NCI-H345 treated with DMSO at 0.1 percent for 48 hours (cell line): ENCODE measurements around the gene SGMS1.
"Not testable (repeated sequence)": the region's sequence is repeated elsewhere in the genome, so short reads cannot be mapped to it uniquely, and the experiment has no call there.

ENCODE experiments used
- DNase-seq: peaks from one replicate; lab custom pipeline; 2025; ENCODE audit not compliant: unreplicated experiment; lab: John Stamatoyannopoulos, UW

Gene SGMS1

DNA sequence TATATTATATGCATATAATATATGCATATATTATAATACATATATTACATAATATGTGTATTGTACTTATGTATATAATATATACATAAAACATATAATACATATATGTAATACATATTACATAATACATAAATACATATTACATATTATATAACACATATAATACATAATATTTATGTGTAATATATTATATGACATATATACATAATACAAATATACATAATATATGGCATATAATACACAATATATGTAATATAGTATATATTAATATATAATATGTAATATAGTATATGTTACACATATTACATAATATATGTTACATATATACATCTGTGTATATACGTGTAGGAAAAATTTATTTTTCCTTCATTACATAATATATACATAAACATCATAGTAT is 63.4 kb downstream of the SGMS1 start:
- no peak for DNase-seq

DNA sequence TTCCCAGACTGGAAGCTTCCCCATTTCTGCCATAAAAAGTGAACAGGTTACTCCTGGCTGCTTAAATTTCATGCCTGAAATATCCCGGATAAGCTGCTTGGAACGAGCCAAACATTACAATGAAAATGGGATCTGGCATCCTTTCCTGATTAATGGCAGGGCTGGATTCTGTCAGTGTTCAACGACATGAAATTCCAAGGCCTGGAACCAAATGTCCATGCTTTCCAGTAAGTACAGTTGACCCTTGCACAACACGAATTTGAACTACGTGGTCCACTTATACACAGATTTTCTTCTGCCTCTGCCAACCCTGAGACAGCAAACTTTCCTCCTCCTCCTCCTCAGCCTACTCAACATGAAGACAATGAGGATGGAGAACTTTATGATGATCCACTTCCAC is 65.4 kb downstream of the SGMS1 start:
- DNase-seq, result no peak

DNA sequence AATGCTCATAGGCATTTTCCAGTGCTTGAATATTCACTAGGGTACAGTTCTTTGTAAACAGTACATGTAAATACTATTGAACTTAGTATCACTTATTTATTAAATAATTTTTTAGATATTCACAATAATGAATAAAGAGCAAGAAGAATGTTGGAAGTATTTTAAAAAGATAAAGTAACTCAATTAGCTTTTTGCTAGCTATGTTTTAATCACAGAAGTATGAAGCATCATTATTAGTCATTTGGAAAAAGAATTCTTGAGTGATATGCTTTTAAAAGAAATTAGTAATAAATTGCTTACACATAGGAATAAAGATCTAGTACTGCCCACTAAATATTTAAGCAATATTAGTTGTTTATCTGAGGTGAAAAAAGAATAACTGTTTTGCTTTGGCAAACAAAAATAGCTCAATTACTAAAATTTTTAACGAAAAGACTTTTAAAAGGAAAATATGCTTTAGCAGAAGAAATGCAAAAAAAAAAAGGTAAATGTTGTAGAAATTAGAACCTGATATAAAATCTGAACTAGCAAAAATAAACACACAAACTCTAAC is 66.5 kb downstream of the SGMS1 start:
- no peak for DNase-seq

DNA sequence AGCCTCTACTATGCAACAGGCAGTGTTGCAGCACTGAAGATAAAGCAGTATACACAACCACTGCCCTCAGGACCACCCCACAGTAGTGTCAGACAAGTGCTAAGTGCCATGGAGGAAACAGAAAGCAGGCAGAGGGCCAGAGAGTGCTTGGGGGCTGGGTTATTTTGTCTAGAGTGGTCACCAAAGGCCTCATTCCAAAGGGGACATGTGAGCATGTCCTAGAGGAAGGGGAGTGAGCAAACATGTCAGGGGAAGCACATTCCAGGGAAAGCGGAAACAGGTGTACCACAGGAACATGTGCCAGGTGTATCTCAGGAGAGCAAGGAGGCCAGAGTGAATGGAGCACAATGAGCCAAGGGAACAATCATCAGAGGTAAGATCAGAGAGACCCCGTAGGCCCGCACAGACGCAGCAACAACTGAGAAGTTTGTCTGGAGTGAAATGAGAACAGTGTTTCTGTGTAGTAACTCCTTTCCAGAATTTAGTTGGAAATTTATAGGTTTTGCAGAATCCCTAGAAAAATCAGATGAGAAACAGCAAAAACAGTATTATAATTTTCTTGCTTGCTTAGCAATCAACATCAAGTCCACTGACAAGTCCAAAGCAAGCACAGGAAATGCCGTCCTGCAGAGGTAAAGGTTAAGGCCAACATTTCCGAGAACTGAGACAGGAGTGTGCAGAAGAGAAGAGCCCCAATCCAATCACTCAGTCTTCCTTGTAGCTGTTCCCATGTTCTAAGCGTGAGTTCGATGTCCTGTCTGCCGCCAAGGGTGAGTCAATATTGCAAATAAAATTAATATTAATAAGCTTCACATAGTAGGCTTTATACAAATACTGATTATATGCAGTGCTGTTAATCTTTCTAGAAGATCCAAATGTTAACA is 67.3 kb downstream of the SGMS1 start:
- no peak for DNase-seq

DNA sequence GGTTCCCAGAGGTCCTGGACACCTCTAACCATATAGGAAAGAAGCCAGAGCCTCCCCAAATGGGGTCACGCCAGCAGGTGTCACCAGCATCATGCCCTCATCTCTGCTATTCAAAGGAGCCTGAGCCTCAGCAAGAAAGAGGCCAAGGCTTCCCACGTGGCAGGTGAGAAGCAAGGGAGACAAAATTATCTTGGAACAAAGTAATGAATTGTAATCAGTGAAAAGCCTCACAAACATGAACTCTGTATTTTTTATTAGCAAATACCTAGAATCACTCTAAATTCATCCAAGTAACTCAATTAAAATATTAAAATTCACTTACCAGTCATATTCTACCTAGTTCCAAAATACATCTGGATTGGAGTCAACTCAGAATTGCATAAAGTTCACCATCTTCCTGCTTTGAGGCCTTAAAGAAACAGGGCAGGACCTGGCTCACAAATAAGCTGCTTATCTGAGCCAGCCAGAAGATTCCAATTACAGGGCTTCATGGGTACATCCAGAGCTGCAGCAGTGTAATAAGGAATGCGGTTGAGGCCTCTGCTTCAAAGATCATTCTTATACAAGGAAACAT is 68.7 kb downstream of the SGMS1 start:
- no peak for DNase-seq

DNA sequence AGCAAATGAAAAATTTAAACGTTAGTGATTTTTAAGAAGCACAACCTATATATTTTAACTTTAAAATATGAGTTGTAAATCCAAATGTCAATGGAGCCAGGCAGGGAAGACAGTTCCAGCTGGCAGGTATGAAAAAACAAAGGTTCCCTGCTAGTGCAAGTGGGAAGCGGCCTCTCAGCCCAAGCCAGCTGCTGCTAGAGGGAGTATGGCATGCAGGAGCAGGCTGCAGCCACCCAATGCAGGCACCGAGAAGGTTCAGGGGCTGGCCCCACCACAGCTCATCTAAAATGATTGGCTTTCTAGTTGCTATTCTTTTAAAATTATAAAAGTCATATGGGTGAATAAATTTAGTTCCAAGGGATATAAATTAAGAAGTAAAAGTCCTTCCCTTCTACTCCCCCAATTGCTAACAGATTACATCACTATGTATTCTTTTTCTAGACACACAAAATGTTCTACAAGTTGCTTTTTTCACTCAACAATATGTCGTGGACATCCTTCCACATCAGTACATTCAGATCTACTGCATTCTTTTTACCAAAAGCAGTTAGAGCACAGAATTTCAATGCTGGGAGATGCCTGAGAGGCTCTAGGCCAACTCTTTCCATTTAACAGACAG is 69.3 kb downstream of the SGMS1 start:
- DNase-seq, result no peak

DNA sequence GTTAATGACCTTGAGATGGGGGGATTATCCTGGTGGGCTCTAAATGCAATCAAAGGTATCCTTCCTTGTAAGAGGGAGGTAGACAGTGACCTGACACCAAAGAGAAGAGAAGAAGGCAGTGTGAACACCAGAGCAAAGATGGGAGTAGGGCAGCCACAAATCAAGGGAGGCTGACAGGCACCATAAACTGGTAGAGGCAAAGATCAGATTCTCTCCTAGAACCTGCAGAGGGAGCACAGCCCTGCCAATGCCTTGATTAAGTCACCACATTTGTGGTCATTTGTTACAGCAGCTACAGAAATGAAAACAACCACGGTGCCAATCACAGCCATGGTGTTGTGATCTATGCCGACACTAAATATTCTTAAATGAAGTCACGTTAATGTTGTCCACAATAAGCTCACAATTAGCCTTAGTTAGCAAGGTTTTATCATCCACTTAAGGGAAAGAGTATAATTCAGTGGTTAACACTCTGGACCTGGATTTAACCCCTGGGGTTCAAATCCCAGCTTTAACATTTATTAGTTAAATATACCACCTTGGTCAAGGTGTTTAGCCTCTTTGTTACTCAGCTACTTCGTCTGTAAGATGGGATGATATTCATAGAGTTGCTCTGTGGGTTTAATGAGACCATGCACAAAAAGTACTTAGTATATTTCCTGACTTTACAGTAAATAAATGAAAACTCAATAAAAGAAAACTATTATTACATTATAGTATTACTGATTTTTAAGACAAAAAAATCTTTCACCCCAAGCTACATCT is 70.8 kb downstream of the SGMS1 start:
- no peak for DNase-seq

DNA sequence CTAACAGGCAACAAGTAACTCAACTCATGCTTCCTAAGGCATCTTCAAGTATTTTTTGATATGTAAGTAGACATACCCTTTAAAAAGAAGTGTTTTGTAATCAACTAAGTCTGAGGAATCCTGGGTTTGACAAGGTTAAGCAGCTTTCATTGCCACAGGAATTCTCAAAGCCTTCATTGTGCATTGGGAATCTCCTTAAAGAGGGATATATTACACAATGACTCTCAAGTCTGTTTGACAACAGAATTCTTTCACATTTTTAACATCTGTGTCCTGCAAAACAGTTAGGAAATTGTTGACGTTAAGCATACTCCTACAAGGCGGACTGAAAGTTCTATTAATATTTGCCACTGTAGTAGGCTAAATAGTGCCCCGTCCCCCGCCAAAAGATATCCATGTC is 71.4 kb downstream of the SGMS1 start:
- no peak for DNase-seq

DNA sequence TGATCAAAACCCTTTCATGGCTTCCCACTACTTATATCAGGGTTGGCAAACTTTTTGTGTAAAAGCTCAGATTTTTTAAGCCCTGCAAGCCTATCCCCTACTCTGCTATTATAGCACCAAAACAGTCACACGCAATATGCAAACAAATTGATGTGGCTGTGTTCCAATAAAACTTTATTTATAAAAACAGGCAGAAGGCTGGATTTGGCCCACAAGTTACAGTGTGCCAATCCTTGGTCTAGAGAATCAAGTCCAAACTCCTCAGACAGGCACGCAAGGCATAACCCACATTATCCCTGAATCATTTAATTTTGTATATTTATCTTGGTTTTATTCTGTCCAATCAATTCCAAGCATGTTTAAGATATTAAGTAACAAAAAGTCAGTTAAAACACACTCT is 71.9 kb downstream of the SGMS1 start:
- no peak for DNase-seq

DNA sequence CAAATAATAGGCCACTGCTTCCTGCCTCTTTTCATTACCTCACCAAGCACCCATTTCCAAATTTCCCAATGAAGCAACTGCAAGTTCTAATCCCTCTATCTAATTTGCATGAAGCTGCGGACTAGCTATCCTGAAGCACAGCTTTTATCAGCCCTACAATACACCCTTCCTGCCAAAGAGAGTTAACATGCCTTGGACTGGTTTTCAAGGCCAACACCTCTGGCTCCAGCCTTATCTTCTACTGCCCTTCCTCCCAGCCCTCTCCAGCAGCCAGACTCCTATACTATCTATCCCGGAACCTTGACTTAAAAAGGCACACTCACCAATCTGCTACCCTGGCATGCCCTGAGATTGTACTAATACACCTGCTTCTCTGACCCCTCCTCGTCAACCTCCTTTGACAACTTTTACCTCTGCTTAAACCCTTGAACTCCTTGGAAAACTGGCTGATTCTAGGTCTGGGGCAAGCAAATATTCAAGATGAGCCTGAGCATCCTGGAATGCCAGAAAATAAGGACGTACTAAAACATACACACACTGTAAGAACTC is 73.4 kb downstream of the SGMS1 start:
- DNase-seq, result no peak

DNA sequence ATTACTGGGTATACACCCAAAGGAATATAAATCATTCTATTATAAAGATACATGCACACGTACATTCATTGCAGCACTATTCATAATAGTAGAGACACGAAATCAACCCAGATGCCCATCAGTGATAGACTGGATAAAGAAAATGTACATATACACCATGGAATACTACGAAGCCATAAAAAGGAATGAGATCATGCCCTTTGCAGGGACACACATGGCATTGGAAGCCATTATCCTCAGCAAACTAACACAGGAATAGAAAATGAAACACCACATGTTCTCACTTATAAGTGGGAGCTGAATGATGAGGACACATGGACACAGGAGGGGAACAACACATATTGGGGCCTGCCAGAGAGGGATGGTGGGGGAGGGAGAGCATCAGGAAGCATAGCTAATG is 74.6 kb downstream of the SGMS1 start:
- DNase-seq, result not testable (repeated sequence)

DNA sequence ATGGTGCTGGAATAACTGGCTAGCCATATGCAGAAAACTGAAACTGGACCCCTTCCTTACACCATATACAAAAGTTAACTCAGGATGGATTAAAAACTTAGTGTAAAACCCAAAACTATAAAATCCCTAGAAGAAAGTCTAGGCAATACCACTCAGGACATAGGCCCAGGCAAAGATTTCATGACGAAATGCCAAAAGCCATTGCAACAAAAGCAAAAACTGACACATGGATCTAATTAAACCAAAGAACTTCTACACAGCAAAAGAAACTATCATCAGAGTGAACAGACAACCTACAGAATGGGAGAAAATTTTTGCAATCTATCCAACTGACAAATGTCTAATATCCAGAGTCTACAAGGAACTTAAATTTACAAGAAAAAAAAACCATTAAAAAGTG is 75.3 kb downstream of the SGMS1 start:
- not testable (repeated sequence) for DNase-seq

DNA sequence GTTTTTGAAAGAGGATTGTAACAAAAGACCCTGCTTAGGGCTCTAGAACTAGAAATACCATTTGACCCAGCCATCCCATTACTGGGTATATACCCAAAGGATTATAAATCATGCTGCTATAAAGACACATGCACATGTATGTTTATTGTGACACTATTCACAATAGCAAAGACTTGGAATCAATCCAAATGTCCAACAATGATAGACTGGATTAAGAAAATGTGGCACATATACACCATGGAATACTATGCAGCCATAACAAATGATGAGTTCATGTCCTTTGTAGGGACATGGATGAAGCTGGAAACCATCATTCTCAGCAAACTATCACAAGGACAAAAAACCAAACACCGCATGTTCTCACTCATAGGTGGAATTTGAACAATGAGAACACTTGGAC is 77.5 kb downstream of the SGMS1 start:
- DNase-seq, result not testable (repeated sequence)

DNA sequence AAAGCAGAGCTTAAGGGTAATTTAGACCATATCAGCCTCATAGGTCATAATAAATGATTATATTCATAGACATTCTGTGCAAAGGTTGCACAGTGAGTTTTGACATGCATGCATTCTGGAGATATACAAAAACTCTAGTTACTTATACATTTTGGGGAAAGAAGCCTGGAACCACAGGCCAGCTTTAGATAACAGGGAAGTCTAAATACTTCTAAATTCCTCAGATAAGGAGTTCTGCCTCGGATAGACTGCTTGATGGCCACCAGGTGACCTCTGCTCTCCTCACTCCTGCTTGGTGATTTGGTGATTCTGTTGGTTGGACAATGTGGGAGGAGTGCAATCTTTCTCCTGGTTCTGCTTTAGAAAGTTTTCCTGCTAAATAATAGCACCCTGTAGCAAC is 77.9 kb downstream of the SGMS1 start:
- DNase-seq, result no peak

DNA sequence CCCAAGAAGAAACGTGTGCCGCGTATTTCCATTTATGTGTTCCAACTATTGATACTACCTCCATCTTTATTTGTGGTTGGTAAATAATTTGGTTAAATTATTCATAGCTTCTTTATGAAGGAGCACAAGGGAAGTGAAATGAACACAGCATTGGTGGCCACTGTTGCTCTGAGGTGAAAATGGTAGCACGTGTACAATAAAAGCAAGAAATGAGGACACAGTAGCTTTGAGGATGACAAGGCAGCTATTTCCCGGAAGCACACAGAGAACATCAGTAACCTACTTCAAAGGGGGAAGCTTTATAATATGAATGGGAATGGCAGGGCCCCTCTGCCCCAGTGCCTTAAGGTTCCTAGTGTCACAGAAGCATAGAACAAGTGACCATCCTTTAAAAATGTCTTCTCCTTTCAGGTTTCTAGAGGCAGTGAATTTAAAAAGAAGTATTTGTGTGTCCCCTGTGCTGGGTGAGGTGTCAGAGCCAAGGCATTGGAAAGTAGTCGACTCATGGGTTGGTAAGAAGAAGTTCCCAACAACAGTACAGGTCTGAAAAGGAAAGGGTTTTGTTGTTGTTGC is 78.8 kb downstream of the SGMS1 start:
- no peak for DNase-seq

DNA sequence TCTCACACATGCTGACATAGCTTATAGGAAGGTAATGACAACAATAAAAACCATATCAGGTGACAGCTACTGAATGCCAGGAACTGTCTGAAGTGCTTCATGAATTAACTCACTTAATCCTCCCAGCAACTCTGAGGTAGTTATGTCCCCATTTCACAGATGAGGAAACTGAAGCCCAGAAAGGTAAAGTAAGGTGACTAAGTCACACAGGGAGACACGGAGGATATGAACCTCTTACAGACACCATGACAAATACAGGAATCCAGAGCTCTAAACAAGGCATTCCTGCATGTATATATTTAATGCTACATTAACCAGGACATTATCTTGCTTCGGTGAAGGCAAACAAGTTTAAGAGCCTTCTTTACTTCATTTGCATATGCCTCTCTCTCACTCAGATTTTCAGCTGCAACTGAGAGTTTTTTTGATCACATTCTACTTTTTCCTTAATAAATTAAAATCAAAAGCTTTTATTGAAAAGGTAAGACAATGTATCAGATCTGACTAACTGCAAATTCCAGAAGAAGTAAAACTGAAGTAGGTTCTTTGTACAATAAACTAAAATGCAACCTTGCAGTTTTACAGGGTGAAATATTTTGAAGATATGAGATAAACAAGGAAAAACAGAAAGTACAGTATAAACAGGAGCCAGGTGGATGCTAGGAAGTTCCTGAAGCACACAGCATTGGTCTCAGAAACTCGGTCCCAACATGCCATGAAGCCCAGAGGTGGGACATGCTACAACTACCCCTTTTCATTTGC is 79.5 kb downstream of the SGMS1 start:
- no peak for DNase-seq

DNA sequence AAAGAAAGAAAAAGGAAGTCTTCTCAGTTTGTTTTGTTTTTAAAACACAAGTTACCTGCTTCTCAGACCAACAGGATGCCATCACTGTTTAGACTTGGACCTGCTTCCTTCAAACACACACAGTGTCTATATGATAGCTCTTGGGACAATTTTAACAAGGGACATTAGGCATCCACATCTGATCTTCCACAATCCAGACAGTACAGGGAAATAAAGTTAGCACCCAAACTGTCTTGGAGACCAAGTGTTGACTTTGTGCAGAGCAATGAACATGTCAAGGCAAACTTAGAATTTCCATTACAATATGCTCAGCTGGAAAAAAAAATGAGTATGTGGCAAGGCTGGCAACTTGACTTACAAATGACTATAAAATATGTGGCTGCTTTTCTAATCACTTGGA is 80.9 kb downstream of the SGMS1 start:
- DNase-seq, result no peak

DNA sequence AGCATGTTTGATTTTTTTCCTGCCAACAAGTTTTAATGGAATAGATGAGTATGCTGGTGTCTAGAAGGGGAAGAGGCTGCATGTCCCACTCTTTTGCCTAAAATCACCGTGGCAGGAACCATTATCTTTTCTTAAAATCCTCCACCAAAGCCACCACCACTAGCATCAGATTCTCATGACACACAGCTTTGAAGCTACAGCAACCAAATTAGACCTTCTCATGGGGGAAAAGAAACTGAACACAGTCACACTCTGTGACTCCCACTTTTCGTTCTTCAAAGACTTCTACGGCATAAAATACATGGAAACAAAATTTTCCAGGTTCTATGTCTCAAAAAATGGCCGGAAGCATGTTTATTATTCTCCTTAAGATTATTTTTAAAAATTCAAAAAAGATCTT is 81.8 kb downstream of the SGMS1 start:
- DNase-seq, result no peak

DNA sequence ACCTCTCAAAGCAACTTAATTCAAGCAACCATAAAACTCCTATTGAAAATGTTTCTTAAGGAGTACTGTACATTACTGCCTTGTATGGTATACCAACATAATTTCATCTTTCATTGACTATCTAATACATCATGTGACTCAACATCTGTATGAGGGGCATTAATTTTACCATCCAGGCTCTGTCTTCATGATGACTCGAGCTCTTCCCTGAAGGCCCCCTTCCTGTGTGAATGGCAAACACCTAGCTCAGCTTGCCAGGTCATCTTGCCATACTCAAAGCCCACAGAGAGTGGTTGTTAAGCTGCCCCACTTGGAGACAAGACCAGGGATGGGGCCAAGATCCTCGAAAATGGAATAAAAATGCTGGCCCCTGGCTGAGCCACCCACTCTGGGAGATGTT is 82.4 kb downstream of the SGMS1 start:
- no peak for DNase-seq

DNA sequence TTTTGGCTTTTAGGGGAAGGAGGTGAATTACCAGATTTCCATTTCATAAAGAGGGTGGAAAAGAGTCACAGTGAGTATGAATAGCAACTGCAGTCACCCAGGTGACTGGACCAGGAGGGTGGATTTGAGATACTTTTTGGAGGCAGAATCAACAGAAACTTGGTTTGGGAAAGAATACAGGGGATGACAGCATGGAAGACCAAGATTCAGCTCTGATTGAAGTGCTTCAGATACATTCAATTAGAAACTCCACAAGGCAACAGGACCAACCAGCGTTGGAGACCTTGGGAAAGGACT is 83.0 kb downstream of the SGMS1 start:
- no peak for DNase-seq
